Erythroblast (primary cell): ENCODE measurements around the gene CEMIP.

ENCODE experiments used
- GATA1 ChIP-seq: IDR thresholded peaks from 2 replicates; pipeline ENCODE4 v1.6.1; 2011; ENCODE audit warnings: low read depth, mild to moderate bottlenecking, control low read depth, low read length, moderate library complexity
- POLR2A ChIP-seq: IDR thresholded peaks from 2 replicates; pipeline ENCODE4 v1.6.1; 2011; ENCODE audit warnings: mild to moderate bottlenecking, low read length

GRCh38 chr15:80861731-80862170, 82.6 kb downstream of the CEMIP start:
- TF ChIP-seq POLR2A = no peak
- no peak for TF ChIP-seq GATA1
